GM18507 (cell line): ENCODE results near the gene PTPRS.

ENCODE experiments used
- DNase-seq: peaks from one replicate; pipeline ENCODE4 v3.0.0; 2011; ENCODE audit warnings: low read depth; ENCODE audit not compliant: insufficient read length; ENCODE audit errors: extremely low spot score
- FAIRE-seq: peaks from 2 replicates; lab custom pipeline; 2011; peaks lifted over from hg19 to GRCh38; lab: Jason Lieb, UNC

PTPRS gene

GRCh38 chr19:5314907-5315298 lies 25.7 kb downstream of the PTPRS start:
- DNase-seq, result no peak
- no peak for FAIRE-seq

- DNase-seq, result no peak
- FAIRE-seq, result no peak
Observed at GRCh38 chr19:5314012-5314906, 26.4 kb downstream of the PTPRS start.

- DNase-seq (no peak), FAIRE-seq (peak; percentile 12)
Observed at GRCh38 chr19:5313307-5313706, 27.3 kb downstream of the PTPRS start.

GRCh38 chr19:5312058-5312457 lies 28.6 kb downstream of the PTPRS start:
- FAIRE-seq, result no peak
- DNase-seq, result no peak

GRCh38 chr19:5309438-5310204 lies 31.0 kb downstream of the PTPRS start:
- FAIRE-seq, result no peak
- no peak for DNase-seq

- DNase-seq, result no peak
- no peak for FAIRE-seq
Observed at GRCh38 chr19:5308451-5309437, 31.9 kb downstream of the PTPRS start.

GRCh38 chr19:5307655-5308054 lies 33.0 kb downstream of the PTPRS start:
- FAIRE-seq, result no peak
- DNase-seq, result no peak

- DNase-seq (no peak), FAIRE-seq (no peak)
Observed at GRCh38 chr19:5305163-5305562, 35.4 kb downstream of the PTPRS start.

GRCh38 chr19:5304486-5304885 lies 36.1 kb downstream of the PTPRS start:
- DNase-seq (no peak), FAIRE-seq (no peak)

- FAIRE-seq, result no peak
- DNase-seq, result no peak
Observed at GRCh38 chr19:5303208-5303607, 37.4 kb downstream of the PTPRS start.

- DNase-seq, result no peak
- no peak for FAIRE-seq
Observed at GRCh38 chr19:5302396-5302795, 38.2 kb downstream of the PTPRS start.

- FAIRE-seq, result no peak
- DNase-seq, result no peak
Observed at GRCh38 chr19:5299137-5299536, 41.5 kb downstream of the PTPRS start.

- FAIRE-seq, result no peak
- DNase-seq, result no peak
Observed at GRCh38 chr19:5298471-5298901, 42.1 kb downstream of the PTPRS start.

- FAIRE-seq, result no peak
Observed at GRCh38 chr19:5297272-5297669, 43.3 kb downstream of the PTPRS start.

GRCh38 chr19:5296457-5297271 lies 43.9 kb downstream of the PTPRS start:
- DNase-seq, result no peak
- FAIRE-seq, result no peak

More at GRCh38 chr19:5297272-5297669, 43.3 kb downstream of the PTPRS start:
- no peak for DNase-seq

- DNase-seq (no peak), FAIRE-seq (no peak)
Observed at GRCh38 chr19:5296021-5296420, 44.6 kb downstream of the PTPRS start.

GRCh38 chr19:5294403-5295160 lies 46.0 kb downstream of the PTPRS start:
- DNase-seq, result no peak
- FAIRE-seq, result no peak
